IPS-NIHi7 (cell line): ENCODE data around the gene CTDSPL.
"Not testable (repeated sequence)": the region's sequence is repeated elsewhere in the genome, so short reads cannot be mapped to it uniquely, and the experiment has no call there.

Source experiments
- DNase-seq: peaks from one replicate; pipeline ENCODE4 v3.0.0; 2012; ENCODE audit warnings: mixed read lengths; ENCODE audit errors: extremely low spot score

The CTDSPL gene

DNA sequence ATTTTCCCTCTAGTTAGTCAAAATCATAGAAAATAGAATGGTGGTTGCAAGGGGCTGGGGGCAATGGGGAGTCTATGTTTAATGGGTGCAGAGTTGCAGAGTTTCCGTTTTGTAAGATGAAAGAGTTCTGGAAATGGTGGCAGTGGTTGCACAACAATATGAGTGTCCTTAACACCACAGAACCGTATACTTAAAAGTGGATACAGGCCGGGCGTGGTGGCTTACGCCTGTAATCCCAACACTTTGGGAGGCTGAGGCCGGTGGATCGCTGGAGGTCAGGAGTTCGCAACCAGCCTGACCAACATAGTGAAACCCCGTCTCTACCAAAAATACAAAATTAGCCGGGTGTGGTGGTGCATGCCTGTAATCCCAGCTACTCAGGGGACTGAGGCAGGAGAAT, 126.7 kb downstream of the CTDSPL start:
- DNase-seq: not testable (repeated sequence)

DNA sequence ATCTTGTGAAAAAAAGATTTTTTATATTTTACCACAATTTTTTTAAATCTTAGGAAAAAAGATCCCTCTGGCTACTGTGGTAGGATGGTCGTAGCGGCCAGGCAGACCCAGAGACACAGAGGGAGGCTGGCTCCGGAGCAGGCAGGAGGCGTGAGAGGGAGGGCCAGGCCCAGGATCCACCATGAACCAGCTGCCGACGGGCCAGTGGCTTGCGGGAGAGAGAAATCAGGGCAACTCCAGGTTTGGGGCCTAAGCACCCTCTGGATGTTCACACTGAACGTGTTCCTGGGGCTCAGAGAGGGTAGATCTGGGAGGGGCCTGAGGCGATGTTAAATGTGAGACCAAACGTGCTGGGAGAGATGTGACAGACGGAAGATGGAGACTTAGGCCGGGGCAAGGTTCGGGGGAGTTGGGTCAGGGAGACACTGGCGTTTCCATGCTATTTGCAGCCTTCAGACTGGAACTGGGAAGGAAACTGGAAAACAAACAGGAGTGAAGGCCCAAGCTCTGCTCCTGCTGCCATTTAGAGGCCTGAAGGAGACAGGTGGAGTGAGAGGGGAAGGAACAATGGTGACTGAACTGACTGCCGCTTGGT, 127.3 kb downstream of the CTDSPL start:
- DNase-seq: no peak

DNA sequence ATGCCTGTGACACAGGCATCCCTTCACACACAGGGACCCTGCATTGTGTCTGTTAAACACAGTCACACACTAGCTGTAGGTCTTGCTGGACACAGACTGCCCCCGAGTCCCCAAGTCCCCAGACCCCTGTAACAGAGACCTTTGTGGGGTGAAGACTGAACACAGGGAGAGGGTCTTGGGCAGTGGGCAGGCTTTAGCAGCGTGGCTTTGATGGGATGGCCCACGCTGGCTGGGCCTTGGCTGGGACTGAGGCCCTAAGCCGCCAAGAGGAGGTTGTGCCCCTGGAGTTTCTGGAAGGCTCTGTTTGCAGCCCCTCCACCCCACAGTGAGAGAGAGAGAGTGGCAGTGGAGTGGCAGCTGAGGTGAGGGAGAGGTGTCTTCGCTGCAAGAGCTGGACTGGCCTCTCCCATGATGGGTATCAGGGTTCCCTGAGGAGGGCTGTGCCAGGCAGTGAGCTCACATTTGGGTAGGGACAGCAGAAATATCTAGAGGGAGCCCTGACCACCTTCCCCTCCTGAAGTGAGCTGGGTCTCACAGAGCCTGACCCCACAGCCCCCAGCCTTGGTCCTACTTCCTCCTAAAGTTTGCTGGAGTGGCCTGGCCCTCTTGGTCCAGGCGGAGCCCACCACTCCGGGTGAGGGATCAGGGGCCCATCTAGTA, 128.3 kb downstream of the CTDSPL start:
- no peak for DNase-seq

DNA sequence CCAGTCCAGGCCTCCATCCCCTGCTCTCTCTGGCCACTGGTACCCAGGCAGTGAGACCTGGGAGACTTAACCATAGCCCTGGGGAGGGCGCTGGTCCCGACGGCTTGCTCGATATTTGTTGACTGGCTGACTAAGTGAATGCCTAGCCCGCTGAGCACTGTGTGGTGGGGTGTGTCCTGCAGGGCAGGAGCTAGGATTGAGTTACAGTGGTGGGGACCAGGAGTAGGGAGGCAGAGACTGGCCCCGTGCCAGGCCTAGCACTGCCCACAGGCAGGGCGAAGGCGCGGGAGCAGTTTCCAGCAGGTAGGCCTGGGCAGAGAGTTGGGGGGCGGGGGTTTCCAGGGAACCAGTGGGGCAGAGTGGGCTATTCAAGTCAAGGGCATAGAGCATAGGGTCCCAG, 128.8 kb downstream of the CTDSPL start, which contains the start of gene VILL:
Gene VILL (plus strand): TSS at position 260 of the 400 bp plus-strand sequence. CDS start 2,887 bp downstream, outside the sequence.
- DNase-seq: no peak

DNA sequence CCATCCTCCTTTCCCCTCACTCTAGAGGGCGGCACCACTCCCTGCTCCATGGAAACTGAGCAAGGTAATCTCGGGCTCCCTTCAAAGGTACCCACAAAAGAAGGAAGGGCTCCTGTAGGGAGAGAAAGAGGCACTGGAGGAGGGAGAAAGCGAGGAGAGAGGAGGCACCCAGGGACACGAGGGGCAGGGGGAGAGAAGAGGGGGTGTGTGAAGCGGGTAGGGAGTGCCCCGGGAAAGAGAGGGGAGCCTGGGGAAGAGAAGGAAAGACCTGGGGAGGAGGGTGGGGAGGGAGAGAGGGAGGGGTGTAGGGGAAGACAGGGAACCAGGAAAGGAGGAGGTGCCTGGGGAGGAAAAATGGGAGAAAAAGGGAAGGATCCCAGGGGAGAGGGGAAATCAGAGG, 129.4 kb downstream of the CTDSPL start:
- DNase-seq: no peak

DNA sequence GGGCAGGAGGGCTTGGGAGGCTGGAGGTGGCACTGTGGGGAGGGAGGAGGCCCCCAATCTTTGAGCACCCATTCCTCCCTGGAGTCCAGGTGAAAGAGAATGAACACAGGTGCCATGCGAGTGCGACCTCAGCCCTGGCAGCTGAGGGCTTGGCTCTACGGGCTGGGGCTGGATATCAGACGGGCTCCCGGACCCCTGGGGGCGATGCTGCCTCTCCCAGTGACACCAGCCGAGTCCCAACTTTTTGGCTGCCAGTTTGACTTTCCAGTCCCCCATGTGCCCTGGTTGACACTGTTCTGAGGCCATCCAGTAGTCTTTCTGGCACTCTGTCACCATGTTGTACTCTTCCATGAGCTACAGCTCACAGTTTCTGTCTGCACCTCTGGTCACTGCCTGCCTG, 130.1 kb downstream of the CTDSPL start:
- no peak for DNase-seq

DNA sequence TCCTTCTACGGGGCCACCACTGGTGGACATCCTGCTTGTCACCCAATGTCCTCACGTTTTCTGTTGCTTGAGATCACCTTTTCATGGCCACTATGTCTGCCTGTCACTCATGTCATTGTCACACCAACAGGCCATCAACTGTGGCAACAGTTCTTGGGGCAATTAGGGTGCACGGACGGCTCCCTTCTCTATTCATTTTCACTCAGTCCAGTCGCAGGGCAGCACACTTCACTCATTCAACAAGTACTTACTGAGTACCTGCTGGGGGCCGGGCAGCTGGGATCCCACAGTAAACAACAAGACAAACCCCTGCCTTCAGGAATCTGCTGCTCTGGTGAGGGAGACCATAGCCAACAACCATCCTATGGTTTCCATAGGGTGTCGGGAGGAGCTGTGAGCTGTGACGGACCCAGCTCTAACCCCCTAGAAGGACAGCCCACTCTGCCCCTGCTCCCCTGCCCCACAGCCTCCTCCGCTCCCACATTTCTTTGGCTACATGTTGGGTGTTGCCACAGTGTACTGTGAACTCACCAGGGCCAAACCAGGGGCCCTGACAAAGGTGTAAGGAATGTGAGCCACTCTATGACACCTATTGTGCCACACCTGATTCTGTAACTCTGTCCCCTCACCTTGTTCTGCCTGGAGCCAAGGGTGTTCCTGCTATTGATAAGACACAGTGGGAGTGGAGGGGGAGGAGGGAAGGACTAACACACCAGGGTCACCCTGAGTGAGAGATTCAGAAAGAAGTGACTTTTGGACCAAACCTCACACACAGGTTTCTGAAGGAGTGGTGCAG, 130.8 kb downstream of the CTDSPL start:
- no peak for DNase-seq

DNA sequence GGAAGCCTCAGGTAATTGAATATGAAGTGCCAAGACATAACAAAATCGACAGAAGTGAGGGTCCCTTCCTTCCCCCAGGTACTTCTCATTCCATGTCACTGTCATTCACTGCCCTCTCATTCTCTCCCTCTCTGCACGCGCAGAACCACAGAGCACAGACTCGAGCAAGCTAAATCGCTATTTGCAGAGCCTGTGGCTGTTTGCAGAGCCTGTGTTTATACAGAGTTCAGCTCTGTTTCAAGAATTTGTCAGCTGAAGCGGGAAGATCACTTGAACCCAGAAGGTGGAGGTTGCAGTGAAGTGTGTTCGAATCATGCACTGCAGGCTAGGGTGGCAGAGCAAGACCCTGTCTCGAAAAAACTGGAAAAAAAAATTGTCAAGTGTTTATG, 131.4 kb downstream of the CTDSPL start:
- no peak for DNase-seq

DNA sequence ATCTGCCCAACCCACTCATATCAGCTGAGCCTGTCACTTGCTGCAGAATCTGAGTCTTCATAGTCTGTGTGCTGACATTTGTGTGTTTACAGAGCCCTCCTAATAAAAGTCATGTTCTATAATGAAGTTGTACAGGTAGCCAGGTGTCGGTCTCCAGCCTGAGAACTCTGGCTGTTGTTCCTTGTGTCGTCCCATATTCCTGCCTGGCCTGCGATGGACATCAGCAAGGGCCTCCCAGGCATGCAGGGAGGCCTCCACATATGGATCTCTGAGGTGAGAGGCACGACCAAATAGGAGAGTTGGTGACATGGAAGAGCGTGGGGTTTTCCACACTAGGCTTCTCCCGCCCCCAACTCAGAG, 131.8 kb downstream of the CTDSPL start:
- no peak for DNase-seq

DNA sequence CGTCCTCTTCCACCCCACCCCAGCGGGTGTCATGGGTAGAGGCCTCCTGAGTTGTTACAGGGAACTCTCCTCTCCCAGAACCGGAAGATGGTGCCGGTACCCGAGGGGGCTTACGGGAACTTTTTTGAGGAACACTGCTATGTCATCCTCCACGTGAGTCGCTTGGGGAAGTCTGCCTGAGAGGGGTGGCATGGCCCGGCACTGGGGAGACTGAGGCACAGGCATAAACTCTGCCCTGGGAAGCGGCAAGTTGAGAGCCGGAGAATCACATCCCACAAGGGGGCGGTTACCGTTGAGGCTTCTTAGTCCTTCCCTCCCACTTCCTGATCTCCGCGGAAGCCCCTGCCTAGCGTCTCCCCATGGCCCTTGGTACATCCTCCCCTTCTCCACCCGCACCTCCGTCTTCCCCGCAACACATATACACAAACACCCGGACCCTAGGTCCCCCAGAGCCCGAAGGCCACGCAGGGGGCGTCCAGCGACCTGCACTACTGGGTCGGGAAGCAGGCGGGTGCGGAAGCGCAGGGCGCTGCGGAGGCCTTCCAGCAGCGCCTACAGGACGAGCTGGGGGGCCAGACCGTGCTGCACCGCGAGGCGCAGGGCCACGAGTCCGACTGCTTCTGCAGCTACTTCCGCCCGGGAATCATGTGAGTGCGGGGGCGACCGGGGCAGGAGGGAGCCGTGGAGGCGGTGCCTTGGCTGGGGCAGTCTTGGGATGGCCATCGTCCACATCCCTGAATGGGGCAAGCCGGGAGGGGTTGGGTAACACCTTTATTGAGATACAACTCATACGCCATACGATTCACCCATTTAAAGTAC, 132.3 kb downstream of the CTDSPL start:
- DNase-seq: peak; percentile 73

DNA sequence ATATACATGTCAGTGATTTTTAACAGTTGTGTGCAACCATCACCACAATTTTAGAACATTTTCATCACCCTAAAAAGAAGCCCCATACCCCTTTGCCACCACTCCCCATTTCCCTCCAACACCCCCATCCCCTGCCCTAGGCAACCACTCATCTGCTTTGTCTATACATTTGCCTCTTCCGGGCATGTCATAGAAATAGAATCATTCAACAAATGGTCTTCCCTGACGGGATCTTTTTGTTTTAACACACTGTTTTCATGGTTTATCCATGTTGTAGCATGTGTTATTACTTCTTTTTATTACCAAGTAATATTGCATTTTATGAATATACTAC, 132.9 kb downstream of the CTDSPL start:
- DNase-seq: no peak

DNA sequence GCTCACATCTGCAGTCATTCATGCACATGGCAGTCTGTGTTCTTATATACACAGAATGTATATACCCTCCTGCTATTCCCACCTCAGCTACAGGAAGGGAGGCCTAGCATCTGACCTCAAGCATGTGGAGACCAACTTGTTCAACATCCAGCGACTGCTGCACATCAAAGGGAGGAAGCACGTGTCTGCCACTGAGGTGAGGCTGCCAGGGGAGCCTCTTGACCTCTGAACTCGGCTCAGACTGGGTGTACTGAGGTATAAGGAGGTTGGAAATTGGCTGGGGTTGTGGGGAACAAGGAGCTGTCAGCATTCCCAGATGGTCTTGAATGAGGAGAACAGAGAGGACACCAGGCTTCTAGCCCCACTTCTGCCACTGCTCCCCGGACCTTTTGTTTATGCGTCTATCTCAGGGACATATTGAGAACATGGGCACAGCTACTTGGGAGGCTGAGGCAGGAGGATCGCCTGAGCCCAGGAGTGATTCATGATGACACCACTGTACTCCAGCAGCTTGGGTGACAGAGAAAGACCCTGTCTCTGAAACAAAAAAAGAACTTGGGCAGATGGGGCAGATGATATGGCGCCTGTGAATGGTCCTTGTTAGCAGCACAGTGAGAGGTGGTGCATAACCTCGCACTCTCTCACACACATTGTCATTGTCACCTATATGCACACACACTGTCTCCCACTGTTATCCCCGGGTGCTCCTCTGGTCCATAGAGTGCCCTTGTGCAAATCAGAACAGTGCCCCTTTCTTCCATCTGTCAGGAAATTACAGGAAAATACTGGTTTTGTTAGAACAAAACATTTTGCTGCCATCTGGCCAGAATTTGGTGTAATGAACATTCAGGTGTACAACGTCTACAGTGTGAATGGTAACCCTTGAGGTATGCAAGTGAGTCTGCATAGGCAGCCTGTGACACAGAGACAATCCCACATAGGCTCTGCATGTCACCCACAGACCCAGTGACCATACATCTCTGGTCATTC, 134.3 kb downstream of the CTDSPL start:
- DNase-seq: no peak

DNA sequence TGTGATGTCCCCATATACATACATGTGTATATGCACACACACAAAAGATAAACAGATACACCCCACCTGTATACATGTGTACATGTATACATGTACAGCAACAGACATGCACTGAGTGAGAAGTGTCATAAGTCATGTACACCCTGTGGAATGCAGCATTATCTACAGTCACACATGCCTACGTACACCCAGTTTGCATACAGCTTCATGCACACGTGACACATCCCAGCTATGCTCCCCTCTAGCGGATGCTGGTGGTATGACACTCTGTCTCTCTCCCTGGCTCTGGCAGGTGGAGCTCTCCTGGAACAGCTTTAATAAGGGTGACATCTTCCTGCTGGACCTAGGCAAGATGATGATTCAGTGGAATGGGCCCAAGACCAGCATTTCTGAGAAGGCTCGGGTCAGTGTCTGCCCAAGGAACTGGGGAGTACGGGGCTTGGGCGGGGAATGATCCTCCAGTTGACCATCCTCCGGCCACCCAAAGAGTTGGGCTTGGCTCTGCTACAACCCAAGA, 135.2 kb downstream of the CTDSPL start:
- peak; percentile 76 for DNase-seq

DNA sequence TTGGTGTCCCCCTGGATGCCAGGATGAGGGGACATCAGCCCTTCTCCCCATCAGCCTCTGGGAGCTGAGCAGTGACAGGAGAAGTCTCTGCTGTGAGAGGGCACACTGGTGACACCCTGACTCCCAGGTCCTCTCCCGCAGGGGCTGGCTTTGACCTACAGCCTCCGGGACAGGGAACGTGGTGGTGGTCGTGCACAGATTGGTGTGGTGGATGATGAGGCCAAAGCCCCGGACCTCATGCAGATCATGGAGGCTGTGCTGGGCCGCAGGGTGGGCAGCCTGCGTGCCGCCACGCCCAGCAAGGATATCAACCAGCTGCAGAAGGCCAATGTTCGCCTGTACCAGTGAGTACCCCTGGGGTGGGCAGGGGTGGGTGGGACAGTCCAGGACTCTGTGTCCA, 135.7 kb downstream of the CTDSPL start:
- DNase-seq: no peak

DNA sequence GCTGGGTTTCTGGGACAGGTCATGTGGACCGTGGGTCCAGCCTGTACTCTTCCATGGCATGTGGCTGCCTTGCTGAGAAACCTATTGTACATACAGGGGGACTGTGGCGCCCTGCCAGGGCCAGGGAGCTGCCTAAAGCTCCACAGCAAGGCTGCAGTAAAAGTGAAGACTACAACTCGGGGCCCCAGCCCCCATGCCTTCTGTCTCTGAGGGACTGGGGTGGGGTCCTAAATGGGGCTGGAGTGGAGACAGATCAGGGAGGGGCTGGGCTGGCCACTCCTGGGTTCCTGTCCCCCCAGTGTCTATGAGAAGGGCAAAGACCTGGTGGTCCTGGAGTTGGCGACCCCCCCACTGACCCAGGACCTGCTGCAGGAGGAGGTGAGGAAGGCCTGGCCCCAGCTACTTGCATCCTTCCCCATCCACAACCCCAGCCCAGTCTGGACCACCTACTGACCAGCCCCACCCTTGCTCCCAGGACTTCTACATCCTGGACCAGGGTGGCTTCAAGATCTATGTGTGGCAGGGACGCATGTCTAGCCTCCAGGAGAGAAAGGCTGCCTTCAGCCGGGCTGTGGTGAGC, 136.2 kb downstream of the CTDSPL start:
- no peak for DNase-seq

DNA sequence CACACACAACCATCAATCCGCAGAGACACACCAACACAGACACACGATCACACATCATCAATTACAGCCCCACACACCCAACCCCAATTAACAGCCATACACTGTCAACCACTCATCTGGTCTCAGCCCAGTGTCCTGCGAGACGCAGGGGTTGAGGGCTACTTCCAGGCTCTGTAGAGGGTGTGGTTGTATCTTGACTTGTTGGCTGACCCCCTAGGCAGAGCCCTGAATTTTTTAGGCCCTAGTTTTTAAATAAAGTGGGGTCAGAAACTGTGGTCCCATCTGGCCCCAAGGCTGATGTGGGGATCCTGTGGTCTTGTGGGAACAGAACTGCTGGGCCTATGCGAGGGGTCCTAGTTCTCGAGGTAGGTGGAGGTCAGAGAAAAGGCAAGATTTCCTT, 138.2 kb downstream of the CTDSPL start:
- no peak for DNase-seq

DNA sequence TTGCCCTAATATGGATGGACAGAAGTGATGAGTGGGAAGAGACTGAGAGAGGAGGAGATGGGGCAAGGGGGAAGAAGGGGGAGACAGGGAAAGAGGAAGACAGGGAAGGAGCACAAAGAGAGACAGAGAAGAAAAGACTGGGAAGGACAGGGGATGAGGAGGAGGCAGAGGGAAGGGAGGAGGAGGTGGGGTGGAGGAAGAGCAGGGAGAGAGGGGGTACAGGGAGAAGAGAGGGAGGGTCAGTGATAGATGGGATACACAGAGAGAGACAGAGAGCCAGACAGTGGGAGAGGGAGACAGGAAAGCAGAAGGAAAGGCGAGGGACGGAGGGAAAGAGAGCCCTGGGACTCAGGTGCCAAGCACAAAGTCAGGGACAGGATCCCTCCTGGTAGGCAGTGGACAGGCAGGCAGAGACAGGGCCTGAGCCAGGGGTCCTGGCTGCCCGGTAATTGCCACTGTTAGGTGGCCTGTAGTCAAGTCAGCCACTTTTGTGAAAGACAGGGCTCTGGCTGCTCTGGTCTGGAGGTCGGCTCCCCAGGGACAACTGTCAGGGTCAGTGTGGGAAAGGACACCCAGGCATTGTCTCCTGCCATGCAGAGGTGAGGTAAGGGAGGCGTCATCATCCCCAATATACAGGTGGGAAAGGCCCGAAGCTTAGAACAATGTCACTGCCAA, 138.7 kb downstream of the CTDSPL start:
- no peak for DNase-seq

DNA sequence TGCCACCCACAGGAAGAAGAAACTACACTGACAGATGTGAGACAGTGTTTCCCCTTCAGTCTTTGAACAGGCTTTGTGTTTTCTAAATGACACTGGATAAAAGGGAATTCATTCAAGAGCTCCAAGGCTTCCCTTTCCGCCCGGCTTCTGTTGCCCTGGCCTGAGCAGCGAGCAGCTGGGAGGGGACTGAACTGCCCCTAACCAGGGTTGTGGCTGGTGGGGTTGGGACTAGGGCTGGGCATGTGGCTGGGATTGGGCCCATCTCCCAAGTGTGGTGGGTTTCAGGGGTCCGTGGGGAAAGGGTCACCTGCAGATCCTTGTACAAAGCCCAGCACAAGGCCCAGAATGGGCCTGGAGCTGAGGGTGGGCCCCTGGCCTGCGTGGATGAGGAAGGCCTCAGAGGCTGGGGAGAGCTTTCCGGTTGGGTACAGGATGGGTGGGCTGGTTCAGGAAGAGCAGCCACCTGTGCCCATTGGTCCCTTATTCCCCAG, 139.3 kb downstream of the CTDSPL start:
- DNase-seq: no peak

DNA sequence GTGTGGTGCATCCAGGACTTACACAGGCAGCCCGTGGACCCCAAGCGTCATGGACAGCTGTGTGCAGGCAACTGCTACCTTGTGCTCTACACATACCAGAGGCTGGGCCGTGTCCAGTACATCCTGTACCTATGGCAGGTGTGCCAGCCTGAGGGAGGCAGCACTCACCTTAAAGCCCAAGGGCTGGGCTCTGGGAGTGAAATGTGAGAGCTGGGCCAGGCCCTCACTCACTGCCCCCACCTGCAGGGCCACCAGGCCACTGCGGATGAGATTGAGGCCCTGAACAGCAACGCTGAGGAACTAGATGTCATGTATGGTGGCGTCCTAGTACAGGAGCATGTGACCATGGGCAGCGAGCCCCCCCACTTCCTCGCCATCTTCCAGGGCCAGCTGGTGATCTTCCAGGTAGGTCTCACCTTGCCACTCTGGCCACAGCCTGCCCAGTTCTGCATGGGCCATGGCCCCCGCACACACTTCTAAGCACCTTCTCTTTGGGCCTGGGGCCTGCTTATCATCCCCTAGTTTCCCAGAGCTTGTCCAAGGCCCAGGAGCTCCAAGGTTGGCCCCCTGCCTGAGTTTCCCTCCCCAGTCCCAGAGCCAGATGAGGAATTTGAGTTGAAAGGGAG, 139.9 kb downstream of the CTDSPL start:
- DNase-seq: no peak
